AG10803 (cell line): ENCODE results near the gene CCNYL1.
"Not testable (repeated sequence)": the region's sequence is repeated elsewhere in the genome, so short reads cannot be mapped to it uniquely, and the experiment has no call there.

ENCODE experiments used
- DNase-seq: peaks from one replicate; pipeline ENCODE4 v3.0.0; 2010; ENCODE audit warnings: low read depth
- H3K4me3 ChIP-seq: 2 replicates; pipeline ENCODE4 v1.5.1; 2011; ENCODE audit warnings: mild to moderate bottlenecking, low read length, control low read depth
- TF ChIP-seq, protein P1 (sequence below): conservative IDR thresholded peaks from 2 replicates; pipeline ENCODE4 v1.5.1; 2011; ENCODE audit warnings: mild to moderate bottlenecking, low read length, control low read depth, inconsistent platforms

CCNYL1 gene

DNA sequence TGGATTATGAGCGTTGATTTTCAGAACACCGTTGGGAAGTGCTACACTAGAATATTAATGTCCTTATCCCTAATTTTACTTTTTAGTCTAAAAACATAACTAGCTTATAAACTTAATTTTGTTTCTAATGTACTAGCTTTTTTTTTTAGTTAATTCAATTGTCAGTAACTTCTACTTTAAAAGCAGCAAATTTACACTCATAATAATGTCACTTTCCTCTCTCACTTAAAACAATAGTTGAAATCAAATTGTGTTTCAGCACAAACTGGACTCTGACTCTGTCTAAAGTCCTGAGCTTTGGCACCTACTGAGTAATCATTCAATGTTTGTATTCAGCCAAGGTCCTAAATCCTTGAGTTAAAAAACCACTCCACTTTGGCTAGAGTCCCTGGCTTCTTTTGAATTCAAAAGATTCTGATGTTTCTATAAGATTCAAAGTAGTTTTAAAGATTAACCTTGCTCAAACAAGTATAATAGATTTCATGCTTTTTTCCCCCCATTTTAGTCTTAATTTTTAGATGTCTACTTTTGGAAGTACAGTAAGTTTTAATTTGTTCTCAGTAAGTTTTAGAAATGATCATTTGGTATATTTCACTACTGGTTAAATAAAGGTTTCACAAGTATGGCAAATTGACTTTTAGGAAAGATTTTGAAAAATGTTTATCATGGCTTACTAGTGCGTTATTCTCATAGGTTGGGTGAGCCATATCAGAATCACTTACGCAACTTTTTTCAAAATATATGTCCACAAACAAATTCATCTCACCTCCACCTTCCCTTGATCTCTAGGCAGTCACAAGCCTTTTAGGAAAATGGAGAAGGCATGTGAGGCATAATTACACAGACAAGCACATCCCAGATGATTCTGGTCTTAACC is 23.4 kb downstream of the CCNYL1 start:
- no peak overlapping the region for H3K4me3 ChIP-seq
- no peak for DNase-seq
- TF ChIP-seq, protein P1, sequence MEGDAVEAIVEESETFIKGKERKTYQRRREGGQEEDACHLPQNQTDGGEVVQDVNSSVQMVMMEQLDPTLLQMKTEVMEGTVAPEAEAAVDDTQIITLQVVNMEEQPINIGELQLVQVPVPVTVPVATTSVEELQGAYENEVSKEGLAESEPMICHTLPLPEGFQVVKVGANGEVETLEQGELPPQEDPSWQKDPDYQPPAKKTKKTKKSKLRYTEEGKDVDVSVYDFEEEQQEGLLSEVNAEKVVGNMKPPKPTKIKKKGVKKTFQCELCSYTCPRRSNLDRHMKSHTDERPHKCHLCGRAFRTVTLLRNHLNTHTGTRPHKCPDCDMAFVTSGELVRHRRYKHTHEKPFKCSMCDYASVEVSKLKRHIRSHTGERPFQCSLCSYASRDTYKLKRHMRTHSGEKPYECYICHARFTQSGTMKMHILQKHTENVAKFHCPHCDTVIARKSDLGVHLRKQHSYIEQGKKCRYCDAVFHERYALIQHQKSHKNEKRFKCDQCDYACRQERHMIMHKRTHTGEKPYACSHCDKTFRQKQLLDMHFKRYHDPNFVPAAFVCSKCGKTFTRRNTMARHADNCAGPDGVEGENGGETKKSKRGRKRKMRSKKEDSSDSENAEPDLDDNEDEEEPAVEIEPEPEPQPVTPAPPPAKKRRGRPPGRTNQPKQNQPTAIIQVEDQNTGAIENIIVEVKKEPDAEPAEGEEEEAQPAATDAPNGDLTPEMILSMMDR, result no peak

DNA sequence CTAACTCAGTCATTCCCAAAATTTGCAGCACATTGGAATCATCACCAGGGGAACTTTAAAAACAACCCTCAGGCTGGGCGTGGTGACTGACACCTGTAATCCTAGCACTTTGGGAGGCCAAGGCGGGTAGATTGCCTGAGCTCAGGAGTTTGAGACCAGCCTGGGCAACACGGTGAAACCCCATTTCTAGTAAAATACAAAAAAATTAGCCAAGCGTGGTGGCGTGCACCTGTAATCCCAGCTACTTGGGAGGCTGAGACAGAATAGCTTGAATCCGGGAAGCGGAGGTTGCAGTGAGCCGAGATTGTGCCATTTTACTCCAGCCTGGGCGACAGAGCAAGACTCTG is 24.0 kb downstream of the CCNYL1 start:
- not testable (repeated sequence) for H3K4me3 ChIP-seq, DNase-seq

DNA sequence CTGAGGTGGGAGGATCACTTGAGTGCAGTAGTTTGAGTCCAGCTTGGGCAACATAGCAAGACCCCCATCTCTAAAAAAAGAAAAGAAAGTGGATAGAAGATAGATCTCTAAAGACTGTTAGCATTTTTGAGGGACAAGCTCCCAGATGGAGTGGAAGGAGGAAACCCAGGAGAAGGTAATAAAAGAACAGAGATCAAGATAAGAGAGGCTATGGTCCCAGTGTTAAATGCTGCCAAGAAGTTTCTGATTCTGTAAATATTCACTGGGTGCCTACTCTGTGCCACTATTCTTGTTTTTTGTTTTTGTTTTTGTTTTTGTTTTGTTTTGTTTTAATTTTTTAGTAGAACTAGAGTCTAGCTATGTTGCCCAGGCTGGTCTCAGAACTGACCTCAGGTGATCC is 32.1 kb downstream of the CCNYL1 start:
- TF ChIP-seq, protein P1, result no peak
- no peak overlapping the region for H3K4me3 ChIP-seq
- no peak for DNase-seq

DNA sequence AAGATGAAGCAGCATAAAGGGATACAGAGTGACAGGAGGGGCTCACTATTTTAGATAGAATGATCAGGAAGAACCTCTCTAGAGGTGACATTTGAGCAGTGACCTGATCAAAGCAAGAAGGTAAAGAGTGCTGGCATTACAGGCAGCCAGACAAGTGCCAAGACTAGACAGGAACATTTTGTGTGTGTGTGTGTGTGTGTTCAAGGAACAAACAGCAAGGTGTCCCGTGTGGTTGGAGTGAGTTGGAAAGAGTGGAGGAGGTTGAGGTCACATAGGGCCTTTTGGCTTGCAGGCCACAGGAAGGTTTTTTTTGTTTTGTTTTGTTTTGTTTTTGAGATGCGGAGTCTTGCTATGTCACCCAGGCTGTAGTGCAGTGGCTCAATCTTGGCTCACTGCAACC is 32.6 kb downstream of the CCNYL1 start:
- no peak for DNase-seq
- TF ChIP-seq, protein P1, result no peak
- H3K4me3 ChIP-seq, result no peak overlapping the region

DNA sequence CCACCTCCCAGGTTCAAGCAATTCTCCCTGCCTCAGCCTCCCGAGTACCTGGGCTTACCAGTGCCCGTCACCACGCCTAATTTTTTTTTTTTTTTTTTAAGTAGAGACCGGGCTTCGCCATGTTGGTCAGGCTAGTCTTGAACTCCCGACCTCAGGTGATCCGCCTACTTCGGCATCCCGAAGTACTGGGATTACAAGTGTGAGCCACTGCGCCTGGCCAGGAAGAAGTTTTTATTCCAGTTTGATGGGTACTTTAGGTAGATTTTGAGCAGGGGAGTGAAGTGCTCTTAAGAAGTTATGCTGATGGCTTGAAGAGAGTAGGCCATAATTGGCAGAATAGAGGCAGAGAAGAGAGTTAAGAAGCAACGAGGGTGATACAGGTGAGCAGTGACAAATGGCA is 33.0 kb downstream of the CCNYL1 start:
- H3K4me3 ChIP-seq, result no peak overlapping the region
- TF ChIP-seq, protein P1, result no peak
- no peak for DNase-seq

DNA sequence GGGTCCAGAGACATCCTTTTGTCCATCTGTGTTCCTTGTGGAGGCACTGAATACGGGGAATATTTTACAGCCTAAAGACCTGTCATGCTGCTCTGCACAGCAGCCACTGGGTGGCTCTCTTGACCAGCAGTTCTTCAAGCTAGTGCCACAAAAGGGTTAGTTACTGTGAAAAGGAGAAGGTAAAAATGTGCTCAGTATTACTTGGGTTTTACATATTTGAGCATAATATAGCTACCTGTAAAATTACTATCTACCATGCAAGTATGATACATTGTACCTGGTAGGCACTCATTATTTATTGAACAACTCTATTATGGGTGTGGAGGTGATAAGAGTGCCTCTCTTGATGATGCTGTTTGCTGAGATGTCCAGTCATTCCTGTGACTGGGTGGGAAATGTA is 34.7 kb downstream of the CCNYL1 start:
- peak; percentile 74 for DNase-seq
- H3K4me3 ChIP-seq, result no peak overlapping the region
- TF ChIP-seq, protein P1, result peak; percentile 100

DNA sequence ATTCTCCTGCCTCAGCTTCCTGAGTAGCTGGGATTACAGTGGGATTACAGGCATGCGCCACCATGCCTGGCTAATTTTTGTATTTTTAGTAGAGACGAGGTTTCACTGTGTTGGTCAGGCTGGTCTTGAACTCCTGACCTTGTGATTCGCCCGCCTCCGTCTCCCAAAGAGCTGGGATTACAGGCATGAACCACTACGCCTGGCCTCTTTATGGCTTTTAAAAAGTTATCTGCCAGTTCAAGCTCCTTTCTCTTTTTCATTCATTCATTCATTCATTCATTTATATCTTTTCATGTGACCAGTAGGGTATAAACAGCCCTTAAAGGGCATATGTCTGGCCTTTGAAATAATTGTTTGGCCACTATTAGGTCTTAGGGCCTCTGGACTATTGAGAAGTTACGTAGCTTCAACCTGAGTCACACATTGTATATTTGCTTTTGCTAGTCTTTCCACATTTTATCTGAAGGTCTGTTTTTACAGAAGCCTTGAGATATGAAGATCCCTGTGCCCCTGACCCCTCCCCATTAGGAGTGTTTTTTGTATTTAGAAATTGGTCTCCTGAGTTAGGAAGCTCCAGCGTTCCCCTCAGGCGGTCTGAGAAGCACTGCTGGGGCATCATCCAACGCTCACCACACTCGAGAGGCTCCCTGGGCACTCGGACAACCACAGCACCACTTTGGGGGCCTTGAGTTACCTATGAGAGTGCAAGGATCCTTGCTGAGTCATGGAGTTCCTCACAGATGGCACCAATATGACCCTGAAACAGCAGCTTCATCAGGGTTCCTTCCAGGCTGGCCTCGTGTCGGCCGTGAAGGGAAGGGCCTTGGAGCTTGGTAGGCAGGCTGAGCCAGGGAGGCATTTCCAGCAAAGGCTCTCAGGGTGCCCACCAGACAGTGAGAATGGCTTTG is 36.5 kb downstream of the CCNYL1 start:
- H3K4me3 ChIP-seq, result no peak overlapping the region
- TF ChIP-seq, protein P1, result no peak
- no peak for DNase-seq
